GM12874 (cell line): ENCODE results near the gene ARL5B.

Experiments used
- TF ChIP-seq, protein P1 (sequence below): IDR thresholded peaks from 2 replicates; pipeline ENCODE4 v1.5.1; 2011; ENCODE audit warnings: low read depth, mild to moderate bottlenecking, control low read depth, low read length, moderate library complexity; ENCODE audit not compliant: insufficient read depth

The ARL5B gene

GRCh38 chr10:18699849-18700840 is 40.9 kb downstream of the ARL5B start:
- TF ChIP-seq, protein P1, sequence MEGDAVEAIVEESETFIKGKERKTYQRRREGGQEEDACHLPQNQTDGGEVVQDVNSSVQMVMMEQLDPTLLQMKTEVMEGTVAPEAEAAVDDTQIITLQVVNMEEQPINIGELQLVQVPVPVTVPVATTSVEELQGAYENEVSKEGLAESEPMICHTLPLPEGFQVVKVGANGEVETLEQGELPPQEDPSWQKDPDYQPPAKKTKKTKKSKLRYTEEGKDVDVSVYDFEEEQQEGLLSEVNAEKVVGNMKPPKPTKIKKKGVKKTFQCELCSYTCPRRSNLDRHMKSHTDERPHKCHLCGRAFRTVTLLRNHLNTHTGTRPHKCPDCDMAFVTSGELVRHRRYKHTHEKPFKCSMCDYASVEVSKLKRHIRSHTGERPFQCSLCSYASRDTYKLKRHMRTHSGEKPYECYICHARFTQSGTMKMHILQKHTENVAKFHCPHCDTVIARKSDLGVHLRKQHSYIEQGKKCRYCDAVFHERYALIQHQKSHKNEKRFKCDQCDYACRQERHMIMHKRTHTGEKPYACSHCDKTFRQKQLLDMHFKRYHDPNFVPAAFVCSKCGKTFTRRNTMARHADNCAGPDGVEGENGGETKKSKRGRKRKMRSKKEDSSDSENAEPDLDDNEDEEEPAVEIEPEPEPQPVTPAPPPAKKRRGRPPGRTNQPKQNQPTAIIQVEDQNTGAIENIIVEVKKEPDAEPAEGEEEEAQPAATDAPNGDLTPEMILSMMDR: no peak

DNA sequence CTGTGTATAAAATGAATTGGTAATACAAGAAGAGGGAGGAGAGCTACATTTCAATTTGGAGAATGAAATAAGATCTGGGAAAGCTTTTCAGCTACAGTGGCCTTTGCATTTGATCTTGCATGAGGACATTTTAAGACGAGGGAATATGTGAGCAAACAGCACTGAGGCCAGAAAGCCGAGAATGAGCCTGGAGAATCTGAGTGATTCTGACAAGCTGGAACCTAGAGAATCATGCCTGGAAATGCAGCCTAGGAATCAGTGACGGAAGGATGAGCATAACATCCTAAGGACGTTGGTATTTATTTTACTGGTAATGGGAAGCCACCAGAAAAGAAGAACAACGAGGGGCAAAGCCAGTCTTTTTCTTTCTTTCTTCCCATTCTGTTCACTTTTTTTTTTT is 44.3 kb downstream of the ARL5B start:
- TF ChIP-seq, protein P1: no peak

GRCh38 chr10:18710201-18710653 is 51.0 kb downstream of the ARL5B start:
- TF ChIP-seq, protein P1: no peak

DNA sequence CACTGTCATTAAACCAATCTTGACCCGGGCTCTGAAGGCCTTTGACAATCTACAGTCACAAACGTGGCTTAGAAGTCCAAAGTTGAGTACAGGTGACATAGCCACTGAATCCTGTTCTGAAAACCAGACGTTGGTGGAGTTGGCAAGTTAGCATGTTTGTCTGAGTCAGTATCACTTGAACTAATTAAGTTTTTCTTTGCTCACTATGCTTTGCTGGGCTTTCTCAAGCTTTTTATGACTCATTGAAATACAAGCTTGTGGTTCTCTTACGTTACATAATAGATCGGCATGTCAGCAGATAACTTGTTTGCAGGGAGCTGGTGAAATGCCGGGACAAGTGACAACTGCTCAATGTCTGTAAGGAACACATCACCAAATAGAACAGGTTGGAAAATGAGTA is 53.8 kb downstream of the ARL5B start:
- TF ChIP-seq, protein P1: no peak

- TF ChIP-seq, protein P1: no peak
Observed at GRCh38 chr10:18718991-18719390, 59.8 kb downstream of the ARL5B start.

DNA sequence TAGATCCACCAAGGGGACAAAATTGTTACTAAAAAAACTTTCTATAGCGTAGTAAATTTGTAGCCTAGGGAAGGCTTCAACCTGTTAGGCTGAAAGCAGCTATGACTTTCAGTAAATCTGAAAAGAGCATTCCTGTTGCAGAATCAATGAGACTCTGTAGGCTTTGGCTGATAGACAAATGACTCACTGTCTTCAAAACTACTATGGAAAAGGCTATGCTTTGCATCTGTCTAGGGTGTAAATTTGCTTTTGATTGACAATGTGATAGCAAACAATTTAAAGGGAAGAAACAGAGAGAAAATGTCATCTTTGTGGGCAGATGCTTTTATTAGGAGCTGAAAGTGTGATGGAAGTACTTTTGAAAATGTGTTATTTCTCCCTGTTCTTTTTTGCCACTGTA is 60.6 kb downstream of the ARL5B start:
- TF ChIP-seq, protein P1: no peak

DNA sequence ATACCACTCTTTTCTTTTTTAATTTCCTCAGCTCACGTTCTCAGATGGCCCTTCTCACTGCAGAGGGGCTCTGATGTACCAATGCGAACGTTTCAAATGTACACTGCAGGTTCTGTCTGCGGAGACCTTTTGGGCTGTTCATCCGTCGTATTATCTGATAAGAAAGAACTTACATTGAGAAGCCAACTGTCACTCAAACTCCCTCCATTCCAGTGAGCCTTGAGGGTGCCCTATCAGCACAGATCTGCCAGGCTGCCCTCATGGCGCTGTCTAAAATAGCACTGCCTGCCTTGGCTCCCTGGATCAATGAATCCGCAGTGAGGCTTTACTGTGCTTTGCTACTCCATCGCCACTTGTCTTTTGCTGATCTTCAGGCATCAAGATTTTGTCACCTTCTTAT is 61.8 kb downstream of the ARL5B start:
- TF ChIP-seq, protein P1: no peak
